GM20000 (cell line): Measurements from ENCODE around the gene MMP28.

Experiments
- DNase-seq: peaks from one replicate; pipeline ENCODE4 v3.0.0; 2012; ENCODE audit warnings: low spot score
- CTCF ChIP-seq: IDR thresholded peaks from 2 replicates; pipeline ENCODE4 v1.5.1; 2012; ENCODE audit warnings: mild to moderate bottlenecking, control low read depth; ENCODE audit errors: extremely low read depth, missing control alignments

Gene MMP28

DNA sequence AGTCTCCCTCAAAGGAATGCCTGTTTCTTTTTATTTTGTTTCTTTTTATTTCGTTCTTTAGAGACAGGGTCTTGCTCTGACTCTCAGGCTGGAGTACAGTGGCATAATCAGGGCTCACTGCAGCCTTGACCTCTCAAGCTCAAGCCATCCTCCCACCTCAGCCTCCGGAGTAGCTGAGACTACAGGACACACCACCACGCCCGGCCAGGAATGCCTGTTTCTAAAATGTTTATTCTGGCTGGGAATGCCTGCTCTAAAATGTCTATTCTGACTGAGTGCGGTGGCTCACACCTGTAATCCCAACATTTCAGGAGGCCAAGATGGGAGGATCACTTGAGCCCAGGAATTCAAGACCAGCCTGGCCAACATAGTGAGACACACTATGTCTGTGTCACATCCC is 2.5 kb upstream of the MMP28 start:
- no peak for TF ChIP-seq CTCF
- no peak for DNase-seq

GRCh38 chr17:35797370-35797769 is 1.9 kb upstream of the MMP28 start:
- no peak for TF ChIP-seq CTCF
- peak; percentile 2 for DNase-seq

DNA sequence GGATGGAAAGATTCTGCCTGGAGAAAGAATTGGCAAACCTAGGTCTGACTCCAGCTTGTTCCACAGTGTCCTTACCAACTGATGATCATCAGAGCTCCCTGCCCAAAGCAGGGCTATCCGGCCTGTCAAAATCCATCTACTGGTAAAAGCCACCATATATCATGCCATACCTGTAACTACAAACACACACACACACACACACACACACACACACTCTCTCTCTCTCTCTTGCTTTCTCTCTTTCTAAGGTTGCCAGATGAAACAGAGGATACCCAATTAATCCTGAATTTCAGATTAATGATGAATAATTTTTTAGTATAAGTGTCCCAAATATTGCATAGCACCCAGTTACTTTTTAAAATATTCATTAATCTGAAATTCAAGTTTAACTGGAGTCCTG is 1.5 kb upstream of the MMP28 start:
- DNase-seq, result peak; percentile 5
- TF ChIP-seq CTCF, result no peak

GRCh38 chr17:35795871-35796265 is 427 bp upstream of the MMP28 start:
- DNase-seq, result no peak
- no peak for TF ChIP-seq CTCF

DNA sequence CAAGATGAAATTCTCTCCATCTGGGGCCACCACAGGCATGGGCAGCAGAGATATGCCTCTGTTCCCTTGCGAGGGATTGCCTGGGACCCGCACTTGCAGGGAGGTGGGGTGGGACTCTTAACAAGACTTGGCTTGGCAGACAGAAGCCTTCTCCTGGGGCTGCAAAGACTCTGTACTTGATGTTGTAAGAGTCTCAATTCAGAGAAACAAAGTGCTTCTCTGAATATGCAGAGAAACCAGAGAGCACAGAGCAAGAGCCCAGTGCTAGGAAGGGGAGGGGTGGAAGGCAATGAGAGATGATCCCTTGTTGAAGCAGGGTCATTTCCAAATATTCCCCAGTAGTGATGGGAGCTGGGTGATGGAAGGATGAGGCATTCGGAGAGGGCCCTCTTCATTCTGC is 2.2 kb downstream of the MMP28 start:
- peak; percentile 6 for DNase-seq
- TF ChIP-seq CTCF, result no peak

DNA sequence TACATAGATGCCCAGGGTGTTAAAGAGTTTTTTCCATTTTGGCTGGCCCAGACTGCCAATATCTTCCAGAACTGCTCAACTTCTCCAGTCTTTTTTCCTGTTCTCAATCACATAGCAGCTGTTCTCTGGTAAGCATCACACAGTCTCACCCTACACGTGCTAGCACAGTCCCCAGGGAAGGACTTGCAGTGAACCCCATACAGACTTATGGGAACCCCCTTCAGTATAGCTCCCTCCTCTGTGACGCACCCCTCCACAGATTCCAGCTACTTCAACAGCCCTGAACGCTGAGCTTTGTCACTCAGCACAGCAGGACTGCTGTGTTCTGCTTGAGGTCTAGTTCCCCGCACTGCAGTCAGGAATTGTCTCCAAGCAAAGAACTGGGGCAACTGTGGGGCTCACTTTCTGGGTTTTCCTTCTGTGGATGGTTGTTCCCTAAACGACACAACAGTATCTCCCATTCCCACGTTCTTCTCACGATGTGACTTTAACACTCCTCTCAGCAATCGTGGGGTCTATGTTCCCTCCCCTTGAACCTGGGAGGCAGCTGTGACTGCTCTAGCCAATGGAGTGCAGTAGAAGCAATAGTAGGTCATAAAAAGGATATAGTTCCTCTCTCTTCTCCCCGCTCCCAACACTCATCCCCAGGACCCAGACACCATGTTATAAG is 3.6 kb downstream of the MMP28 start:
- TF ChIP-seq CTCF, result no peak

DNA sequence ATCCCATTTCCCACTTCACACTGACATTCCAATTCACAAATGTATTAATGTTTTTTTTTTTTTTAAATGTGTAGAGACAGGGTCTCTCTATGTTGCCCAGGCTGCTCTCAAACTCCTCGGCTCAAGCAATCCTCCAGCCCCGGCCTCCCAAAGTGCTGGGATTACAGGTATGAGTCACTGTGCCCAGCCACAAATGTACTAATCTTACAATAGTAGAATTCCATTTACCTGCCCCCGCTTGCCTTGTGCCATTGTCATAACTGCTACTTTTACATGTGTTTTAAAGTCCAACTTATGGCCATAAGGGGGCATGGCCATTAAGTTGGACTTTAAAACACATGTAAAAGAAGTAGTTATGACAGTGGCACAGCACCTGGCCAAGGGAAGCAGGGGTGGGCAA is 4.6 kb downstream of the MMP28 start:
- no peak for DNase-seq
- no peak for TF ChIP-seq CTCF

More for the DNA sequence above, 3.6 kb downstream of the MMP28 start:
- DNase-seq, result no peak
